ENCODE results near the gene PPP1R14C.

PPP1R14C gene

GRCh38 chr6:150214310-150214709 is 71.5 kb downstream of the PPP1R14C start:
- DNase-seq (ENCODE audit: low read depth in 2 of 2), result no peak

GRCh38 chr6:150220634-150221551 is 78.0 kb downstream of the PPP1R14C start:
- DNase-seq (ENCODE audit: low read depth in 2 of 2), result no peak

GRCh38 chr6:150224820-150225219 is 82.0 kb downstream of the PPP1R14C start:
- no peak for DNase-seq (ENCODE audit: low read depth in 2 of 2)

GRCh38 chr6:150227281-150227680 is 84.4 kb downstream of the PPP1R14C start:
- DNase-seq (ENCODE audit: low read depth in 2 of 2), result no peak

- no peak for DNase-seq (ENCODE audit: low read depth in 2 of 2)
Observed at GRCh38 chr6:150228072-150228733, 85.4 kb downstream of the PPP1R14C start.

- DNase-seq (ENCODE audit: low read depth in 2 of 2), result no peak
Observed at GRCh38 chr6:150229436-150230163, 86.8 kb downstream of the PPP1R14C start.

- no peak for DNase-seq (ENCODE audit: low read depth in 2 of 2)
Observed at GRCh38 chr6:150230164-150230561, 87.3 kb downstream of the PPP1R14C start.

- no peak for DNase-seq (ENCODE audit: low read depth in 2 of 2)
Observed at GRCh38 chr6:150230832-150231524, 88.1 kb downstream of the PPP1R14C start.

GRCh38 chr6:150231525-150231850 is 88.6 kb downstream of the PPP1R14C start:
- DNase-seq (ENCODE audit: low read depth in 2 of 2), result no peak

- DNase-seq (ENCODE audit: low read depth in 2 of 2), result no peak
Observed at GRCh38 chr6:150233843-150234269, 91.0 kb downstream of the PPP1R14C start.

- DNase-seq (ENCODE audit: low read depth in 2 of 2), result no peak
Observed at GRCh38 chr6:150235218-150235617, 92.4 kb downstream of the PPP1R14C start.

GRCh38 chr6:150236114-150236513 is 93.3 kb downstream of the PPP1R14C start:
- no peak for DNase-seq (ENCODE audit: low read depth in 2 of 2)

- no peak for DNase-seq (ENCODE audit: low read depth in 2 of 2)
Observed at GRCh38 chr6:150236544-150236943, 93.7 kb downstream of the PPP1R14C start.

- DNase-seq (ENCODE audit: low read depth in 2 of 2), result no peak
Observed at GRCh38 chr6:150237626-150238025, 94.8 kb downstream of the PPP1R14C start.

GRCh38 chr6:150238336-150238741 is 95.5 kb downstream of the PPP1R14C start:
- no peak for DNase-seq (ENCODE audit: low read depth in 2 of 2)

GRCh38 chr6:150238846-150239407 is 96.1 kb downstream of the PPP1R14C start:
- DNase-seq (ENCODE audit: low read depth in 2 of 2), result no peak

- peak in 1 of 2 donors; percentile 2 for DNase-seq (ENCODE audit: low read depth in 2 of 2)
Observed at GRCh38 chr6:150241756-150242155, 98.9 kb downstream of the PPP1R14C start.

- no peak for DNase-seq (ENCODE audit: low read depth in 2 of 2)
Observed at GRCh38 chr6:150243620-150244314, 100.9 kb downstream of the PPP1R14C start.

GRCh38 chr6:150245148-150245935 is 102.5 kb downstream of the PPP1R14C start:
- no peak for DNase-seq (ENCODE audit: low read depth in 2 of 2)

- no peak for DNase-seq (ENCODE audit: low read depth in 2 of 2)
Observed at GRCh38 chr6:150247803-150248202, 105.0 kb downstream of the PPP1R14C start.
